ENCODE results near the gene PTEN. TPM values are rescaled to one million over a fixed set of nuclear protein-coding genes. Genes with fewer than 3 reads are reported as not detected.

Gene PTEN
- total RNA-seq, 1 donor from 2014 or later, result 121 TPM

DNA sequence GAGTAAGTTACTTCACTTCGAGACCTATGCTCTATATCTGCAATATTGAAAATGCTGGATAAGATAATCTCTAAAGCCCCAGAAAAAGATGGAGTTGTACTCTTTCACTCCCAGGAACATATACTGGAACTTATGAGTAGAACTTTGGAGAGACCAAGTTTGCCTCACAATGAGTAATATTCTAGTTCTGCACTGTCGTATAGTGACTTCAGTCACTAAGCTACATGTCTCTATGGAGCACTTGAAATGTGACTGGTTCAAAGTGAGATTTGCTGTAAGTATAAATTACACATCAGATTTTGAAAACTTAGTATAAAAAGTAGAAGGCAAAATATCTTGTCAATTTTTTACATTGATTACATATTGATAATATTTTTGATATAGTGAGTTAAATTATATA is 116.4 kb downstream of the PTEN start:
- Histone ChIP-seq H3K27me3 (no peaks in the 10 kb centered on the region), H3K4me3 (no peak overlapping the region), H3K27ac (no peak overlapping the region), H3K9me3 (no peaks in the 10 kb centered on the region), H3K4me1 (no peaks in the 10 kb centered on the region), H3K36me3 (no peaks in the 10 kb centered on the region)
- intact Hi-C loops (cut with DNase I), result no loop called here
- TF ChIP-seq POLR2A (IDR thresholded peaks at IDR 0.05), result no peak
- TF ChIP-seq, protein P1, sequence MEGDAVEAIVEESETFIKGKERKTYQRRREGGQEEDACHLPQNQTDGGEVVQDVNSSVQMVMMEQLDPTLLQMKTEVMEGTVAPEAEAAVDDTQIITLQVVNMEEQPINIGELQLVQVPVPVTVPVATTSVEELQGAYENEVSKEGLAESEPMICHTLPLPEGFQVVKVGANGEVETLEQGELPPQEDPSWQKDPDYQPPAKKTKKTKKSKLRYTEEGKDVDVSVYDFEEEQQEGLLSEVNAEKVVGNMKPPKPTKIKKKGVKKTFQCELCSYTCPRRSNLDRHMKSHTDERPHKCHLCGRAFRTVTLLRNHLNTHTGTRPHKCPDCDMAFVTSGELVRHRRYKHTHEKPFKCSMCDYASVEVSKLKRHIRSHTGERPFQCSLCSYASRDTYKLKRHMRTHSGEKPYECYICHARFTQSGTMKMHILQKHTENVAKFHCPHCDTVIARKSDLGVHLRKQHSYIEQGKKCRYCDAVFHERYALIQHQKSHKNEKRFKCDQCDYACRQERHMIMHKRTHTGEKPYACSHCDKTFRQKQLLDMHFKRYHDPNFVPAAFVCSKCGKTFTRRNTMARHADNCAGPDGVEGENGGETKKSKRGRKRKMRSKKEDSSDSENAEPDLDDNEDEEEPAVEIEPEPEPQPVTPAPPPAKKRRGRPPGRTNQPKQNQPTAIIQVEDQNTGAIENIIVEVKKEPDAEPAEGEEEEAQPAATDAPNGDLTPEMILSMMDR (IDR thresholded peaks at IDR 0.05), result no peak
- no peak for TF ChIP-seq POLR2AphosphoS5 (IDR thresholded peaks at IDR 0.05; ENCODE audit: insufficient read depth in 1 of 2, low read depth in 1 of 2)
- no peak for DNase-seq (ENCODE audit: extremely low spot score in 2 of 2)

DNA sequence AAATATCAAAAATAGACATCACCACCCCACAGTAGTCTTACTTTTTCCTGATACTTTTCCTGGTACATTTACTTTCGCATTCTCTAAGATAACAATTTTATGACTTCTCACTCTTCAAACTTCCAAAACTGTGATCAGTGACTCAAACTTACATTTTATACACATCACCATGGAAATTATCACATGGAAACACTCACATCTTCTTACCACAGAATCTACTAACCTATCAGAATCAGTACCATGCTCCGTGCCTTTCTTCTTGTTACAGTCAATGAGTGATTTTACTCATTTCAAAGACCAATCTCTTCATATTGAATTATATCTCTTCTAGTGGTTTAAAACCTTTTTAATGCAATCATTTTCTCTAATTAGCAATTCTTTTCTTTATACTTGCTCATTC is 120.3 kb downstream of the PTEN start:
- H3K4me1 ChIP-seq, result no peaks in the 10 kb centered on the region
- no peaks in the 10 kb centered on the region for H3K9me3 ChIP-seq
- H3K27me3 ChIP-seq, result no peaks in the 10 kb centered on the region
- no peak overlapping the region for H3K27ac ChIP-seq
- intact Hi-C loops (cut with DNase I), result no loop called here
- no peaks in the 10 kb centered on the region for H3K36me3 ChIP-seq
- TF ChIP-seq POLR2A (IDR thresholded peaks at IDR 0.05), result no peak
- TF ChIP-seq, protein P1 (IDR thresholded peaks at IDR 0.05), result no peak
- TF ChIP-seq POLR2AphosphoS5 (IDR thresholded peaks at IDR 0.05; ENCODE audit: insufficient read depth in 1 of 2, low read depth in 1 of 2), result no peak
- H3K4me3 ChIP-seq, result no peak overlapping the region
- DNase-seq (ENCODE audit: extremely low spot score in 2 of 2), result no peak

DNA sequence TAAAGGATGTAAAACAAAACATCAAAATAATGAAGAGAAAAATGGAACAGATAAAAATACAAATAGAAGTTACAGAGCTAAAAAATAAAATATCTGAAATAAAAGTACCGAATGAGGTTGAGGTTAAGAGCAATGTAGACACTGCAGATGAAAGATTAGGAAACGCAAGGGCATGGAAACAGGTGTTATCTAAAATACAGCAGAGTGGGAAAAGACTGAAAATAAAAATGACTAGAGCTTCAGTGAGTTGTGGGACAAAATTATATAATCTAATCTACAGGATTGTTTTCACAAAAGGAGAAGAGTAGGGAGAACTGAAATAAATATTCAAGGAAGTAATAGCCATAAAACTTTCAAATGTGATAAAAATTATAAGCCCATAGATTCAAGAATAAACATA is 123.8 kb downstream of the PTEN start:
- Histone ChIP-seq H3K27ac (no peak overlapping the region), H3K4me1 (no peaks in the 10 kb centered on the region), H3K36me3 (no peaks in the 10 kb centered on the region), H3K9me3 (no peaks in the 10 kb centered on the region), H3K4me3 (no peak overlapping the region), H3K27me3 (no peaks in the 10 kb centered on the region)
- intact Hi-C loops (cut with DNase I), result no loop called here
- no peak for DNase-seq (ENCODE audit: extremely low spot score in 2 of 2)
- no peak for TF ChIP-seq POLR2AphosphoS5 (IDR thresholded peaks at IDR 0.05; ENCODE audit: insufficient read depth in 1 of 2, low read depth in 1 of 2)
- TF ChIP-seq, protein P1 (IDR thresholded peaks at IDR 0.05), result no peak
- no peak for TF ChIP-seq POLR2A (IDR thresholded peaks at IDR 0.05)

DNA sequence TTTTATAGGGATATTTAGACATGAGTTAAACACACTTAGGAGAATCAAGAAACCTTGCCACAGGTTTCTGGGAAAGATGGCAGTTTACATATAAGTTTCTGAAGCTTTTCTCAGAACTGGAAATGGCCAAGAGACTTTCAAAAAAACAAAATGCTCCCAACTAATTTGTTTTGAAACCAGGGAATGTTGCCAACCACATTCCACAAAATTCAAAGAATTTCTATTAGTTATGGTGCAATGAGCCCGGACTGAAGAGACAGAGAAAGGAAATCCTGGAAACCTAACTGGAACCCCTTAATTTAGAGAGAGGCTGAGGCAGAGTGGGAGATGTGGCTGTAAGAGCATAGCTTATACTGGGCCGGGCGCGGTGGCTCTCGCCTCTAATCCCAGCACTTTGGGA is 128.5 kb downstream of the PTEN start:
- H3K36me3 ChIP-seq, result no peaks in the 10 kb centered on the region
- no peaks in the 10 kb centered on the region for H3K27me3 ChIP-seq
- TF ChIP-seq, protein P1 (IDR thresholded peaks at IDR 0.05), result no peak
- TF ChIP-seq POLR2AphosphoS5 (IDR thresholded peaks at IDR 0.05; ENCODE audit: insufficient read depth in 1 of 2, low read depth in 1 of 2) (no peak), POLR2A (IDR thresholded peaks at IDR 0.05) (no peak)
- H3K9me3 ChIP-seq, result no peaks in the 10 kb centered on the region
- intact Hi-C loops (cut with DNase I), result no loop called here
- no peak overlapping the region for H3K4me3 ChIP-seq
- no peaks in the 10 kb centered on the region for H3K4me1 ChIP-seq
- H3K27ac ChIP-seq, result no peak overlapping the region
- no peak for DNase-seq (ENCODE audit: extremely low spot score in 2 of 2)

DNA sequence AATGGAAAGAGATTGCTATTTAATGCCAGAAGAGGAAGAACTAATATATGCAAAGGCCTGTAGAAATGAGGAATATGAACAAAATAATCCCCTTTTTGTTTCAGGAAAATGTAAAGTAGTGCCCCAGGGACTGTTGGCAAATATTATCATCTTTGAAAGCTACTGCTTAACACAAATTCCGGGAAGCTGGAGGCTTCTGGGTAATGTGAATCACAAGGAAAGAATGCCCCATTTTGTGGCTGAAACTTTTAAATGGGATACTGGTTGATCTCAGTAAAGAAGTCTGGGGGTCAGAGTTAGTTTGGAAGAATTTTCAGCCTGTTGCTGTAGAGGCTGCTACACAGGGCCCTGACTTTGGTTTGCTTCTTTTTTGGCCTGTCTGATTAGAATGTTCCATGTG is 141.0 kb downstream of the PTEN start:
- TF ChIP-seq POLR2A (IDR thresholded peaks at IDR 0.05), result no peak
- TF ChIP-seq, protein P1 (IDR thresholded peaks at IDR 0.05), result no peak
- no peak for TF ChIP-seq POLR2AphosphoS5 (IDR thresholded peaks at IDR 0.05; ENCODE audit: insufficient read depth in 1 of 2, low read depth in 1 of 2)
- DNase-seq (ENCODE audit: extremely low spot score in 2 of 2), result no peak

More for the DNA sequence above, 141.0 kb downstream of the PTEN start:
- Histone ChIP-seq H3K27me3 (no peaks in the 10 kb centered on the region), H3K4me3 (no peak overlapping the region), H3K9me3 (no peaks in the 10 kb centered on the region), H3K4me1 (peaks cover 7% of the 10 kb centered on the region), H3K27ac (peak overlapping the region; percentile 53), H3K36me3 (no peaks in the 10 kb centered on the region)
- intact Hi-C loops (cut with DNase I), result no loop called here
